ENCODE results near the gene OVCA2.

OVCA2 gene

DNA sequence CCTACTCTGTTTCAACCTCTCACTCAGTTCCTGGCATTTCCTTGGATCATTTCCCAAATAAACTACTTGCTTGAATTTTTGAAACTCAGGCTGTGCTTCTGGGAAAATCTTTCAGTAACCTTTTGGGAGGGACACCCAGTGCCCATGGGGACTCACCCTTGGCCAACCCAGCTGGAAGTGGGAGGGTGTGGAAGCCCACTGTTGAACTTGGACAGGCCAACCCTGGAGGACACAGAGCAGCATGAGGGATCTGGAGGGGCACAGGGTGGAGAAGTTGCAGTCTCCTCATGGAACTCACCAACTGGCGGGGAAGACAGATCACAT, 27.9 kb upstream of the OVCA2 start (continued):
- TF ChIP-seq ZNF548 (tag by site-specific recombination; IDR thresholded peaks at IDR 0.05) (no peak), SP2 (tag by site-specific recombination; IDR thresholded peaks at IDR 0.05) (no peak), ZNF426 (tag by site-specific recombination; IDR thresholded peaks at IDR 0.05) (no peak), HOXD13 (CRISPR knock-in tag; IDR thresholded peaks at IDR 0.05; ENCODE audit: borderline replicate concordance) (no peak), KLF1 (tag by site-specific recombination; IDR thresholded peaks at IDR 0.05) (no peak), GFI1B (tag by site-specific recombination; IDR thresholded peaks at IDR 0.05) (no peak), ZNF621 (tag by site-specific recombination; IDR thresholded peaks at IDR 0.05) (no peak), ZFP41 (tag by site-specific recombination; IDR thresholded peaks at IDR 0.05; ENCODE audit: borderline replicate concordance) (no peak), SALL2 (tag by site-specific recombination; IDR thresholded peaks at IDR 0.05; ENCODE audit: borderline replicate concordance) (no peak)
- TF ChIP-seq, protein P1, sequence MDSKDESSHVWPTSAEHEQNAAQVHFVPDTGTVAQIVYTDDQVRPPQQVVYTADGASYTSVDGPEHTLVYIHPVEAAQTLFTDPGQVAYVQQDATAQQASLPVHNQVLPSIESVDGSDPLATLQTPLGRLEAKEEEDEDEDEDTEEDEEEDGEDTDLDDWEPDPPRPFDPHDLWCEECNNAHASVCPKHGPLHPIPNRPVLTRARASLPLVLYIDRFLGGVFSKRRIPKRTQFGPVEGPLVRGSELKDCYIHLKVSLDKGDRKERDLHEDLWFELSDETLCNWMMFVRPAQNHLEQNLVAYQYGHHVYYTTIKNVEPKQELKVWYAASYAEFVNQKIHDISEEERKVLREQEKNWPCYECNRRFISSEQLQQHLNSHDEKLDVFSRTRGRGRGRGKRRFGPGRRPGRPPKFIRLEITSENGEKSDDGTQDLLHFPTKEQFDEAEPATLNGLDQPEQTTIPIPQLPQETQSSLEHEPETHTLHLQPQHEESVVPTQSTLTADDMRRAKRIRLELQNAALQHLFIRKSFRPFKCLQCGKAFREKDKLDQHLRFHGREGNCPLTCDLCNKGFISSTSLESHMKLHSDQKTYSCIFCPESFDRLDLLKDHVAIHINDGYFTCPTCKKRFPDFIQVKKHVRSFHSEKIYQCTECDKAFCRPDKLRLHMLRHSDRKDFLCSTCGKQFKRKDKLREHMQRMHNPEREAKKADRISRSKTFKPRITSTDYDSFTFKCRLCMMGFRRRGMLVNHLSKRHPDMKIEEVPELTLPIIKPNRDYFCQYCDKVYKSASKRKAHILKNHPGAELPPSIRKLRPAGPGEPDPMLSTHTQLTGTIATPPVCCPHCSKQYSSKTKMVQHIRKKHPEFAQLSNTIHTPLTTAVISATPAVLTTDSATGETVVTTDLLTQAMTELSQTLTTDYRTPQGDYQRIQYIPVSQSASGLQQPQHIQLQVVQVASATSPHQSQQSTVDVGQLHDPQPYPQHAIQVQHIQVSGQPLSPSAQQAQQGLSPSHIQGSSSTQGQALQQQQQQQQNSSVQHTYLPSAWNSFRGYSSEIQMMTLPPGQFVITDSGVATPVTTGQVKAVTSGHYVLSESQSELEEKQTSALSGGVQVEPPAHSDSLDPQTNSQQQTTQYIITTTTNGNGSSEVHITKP (tag by site-specific recombination; IDR thresholded peaks at IDR 0.05): no peak
- TF ChIP-seq, protein P2, sequence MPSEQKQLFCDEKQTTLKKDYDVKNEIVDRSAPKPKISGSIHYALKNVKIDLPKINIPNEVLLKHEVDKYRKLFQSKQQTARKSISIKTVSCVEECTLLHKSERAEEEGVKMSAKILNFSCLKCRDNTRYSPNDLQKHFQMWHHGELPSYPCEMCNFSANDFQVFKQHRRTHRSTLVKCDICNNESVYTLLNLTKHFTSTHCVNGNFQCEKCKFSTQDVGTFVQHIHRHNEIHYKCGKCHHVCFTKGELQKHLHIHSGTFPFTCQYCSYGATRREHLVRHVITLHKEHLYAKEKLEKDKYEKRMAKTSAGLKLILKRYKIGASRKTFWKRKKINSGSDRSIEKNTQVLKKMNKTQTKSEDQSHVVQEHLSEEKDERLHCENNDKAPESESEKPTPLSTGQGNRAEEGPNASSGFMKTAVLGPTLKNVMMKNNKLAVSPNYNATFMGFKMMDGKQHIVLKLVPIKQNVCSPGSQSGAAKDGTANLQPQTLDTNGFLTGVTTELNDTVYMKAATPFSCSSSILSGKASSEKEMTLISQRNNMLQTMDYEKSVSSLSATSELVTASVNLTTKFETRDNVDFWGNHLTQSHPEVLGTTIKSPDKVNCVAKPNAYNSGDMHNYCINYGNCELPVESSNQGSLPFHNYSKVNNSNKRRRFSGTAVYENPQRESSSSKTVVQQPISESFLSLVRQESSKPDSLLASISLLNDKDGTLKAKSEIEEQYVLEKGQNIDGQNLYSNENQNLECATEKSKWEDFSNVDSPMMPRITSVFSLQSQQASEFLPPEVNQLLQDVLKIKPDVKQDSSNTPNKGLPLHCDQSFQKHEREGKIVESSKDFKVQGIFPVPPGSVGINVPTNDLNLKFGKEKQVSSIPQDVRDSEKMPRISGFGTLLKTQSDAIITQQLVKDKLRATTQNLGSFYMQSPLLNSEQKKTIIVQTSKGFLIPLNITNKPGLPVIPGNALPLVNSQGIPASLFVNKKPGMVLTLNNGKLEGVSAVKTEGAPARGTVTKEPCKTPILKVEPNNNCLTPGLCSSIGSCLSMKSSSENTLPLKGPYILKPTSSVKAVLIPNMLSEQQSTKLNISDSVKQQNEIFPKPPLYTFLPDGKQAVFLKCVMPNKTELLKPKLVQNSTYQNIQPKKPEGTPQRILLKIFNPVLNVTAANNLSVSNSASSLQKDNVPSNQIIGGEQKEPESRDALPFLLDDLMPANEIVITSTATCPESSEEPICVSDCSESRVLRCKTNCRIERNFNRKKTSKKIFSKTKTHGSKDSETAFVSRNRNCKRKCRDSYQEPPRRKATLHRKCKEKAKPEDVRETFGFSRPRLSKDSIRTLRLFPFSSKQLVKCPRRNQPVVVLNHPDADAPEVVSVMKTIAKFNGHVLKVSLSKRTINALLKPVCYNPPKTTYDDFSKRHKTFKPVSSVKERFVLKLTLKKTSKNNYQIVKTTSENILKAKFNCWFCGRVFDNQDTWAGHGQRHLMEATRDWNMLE (tag by site-specific recombination; conservative IDR thresholded peaks at IDR 0.05; ENCODE audit: low read depth): no peak

DNA sequence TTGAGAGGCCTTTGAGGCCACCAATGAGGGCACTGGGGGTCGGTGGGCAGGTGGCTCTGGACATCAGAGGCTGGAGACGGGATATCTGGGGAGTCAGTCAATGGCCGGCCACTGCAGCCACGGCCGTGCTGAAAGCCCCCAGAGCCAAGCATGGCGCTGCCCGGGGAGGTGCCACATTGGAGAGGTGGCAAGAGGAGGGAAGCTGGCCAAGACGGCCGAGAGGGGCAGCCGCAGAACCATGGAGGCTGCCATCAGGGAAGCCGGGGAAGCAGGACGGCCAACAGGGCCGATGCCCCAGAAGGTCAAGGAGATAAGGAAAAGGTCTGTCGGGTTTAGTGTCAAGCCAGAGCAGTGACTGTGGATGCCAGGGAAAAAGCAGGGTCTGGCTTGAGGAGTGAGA, 26.5 kb upstream of the OVCA2 start:
- POLR2A ChIA-PET: no interaction called here
- Histone ChIP-seq H3K36me3 (ENCODE audit: control insufficient read depth in 2 of 2, insufficient read depth in 1 of 2, low read length in 2 of 2) (no peaks in the 10 kb centered on the region), H3K27ac (ENCODE audit: extremely low read depth, low read depth, low read length) (no peak overlapping the region), H3K4me3 (ENCODE audit: low read depth, low read length) (no peak overlapping the region), H3K9me3 (ENCODE audit: control insufficient read depth, insufficient read depth, low read depth, low read length) (no peaks in the 10 kb centered on the region), H3K4me1 (ENCODE audit: control insufficient read depth, insufficient read depth, low read length) (no peaks in the 10 kb centered on the region; the same call in 1 of the 2 replicates)
- CTCF ChIA-PET: interaction anchor here (4.9 kb wide), 1 partner anchor 10 kb away, joined by 25 read pairs; the partner anchor contains the start of gene RTN4RL1
- TF ChIP-seq, protein P3, sequence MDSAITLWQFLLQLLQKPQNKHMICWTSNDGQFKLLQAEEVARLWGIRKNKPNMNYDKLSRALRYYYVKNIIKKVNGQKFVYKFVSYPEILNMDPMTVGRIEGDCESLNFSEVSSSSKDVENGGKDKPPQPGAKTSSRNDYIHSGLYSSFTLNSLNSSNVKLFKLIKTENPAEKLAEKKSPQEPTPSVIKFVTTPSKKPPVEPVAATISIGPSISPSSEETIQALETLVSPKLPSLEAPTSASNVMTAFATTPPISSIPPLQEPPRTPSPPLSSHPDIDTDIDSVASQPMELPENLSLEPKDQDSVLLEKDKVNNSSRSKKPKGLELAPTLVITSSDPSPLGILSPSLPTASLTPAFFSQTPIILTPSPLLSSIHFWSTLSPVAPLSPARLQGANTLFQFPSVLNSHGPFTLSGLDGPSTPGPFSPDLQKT (IDR thresholded peaks at IDR 0.05; ENCODE audit: borderline replicate concordance, low read depth, low read length): no peak
- TF ChIP-seq, protein P4, sequence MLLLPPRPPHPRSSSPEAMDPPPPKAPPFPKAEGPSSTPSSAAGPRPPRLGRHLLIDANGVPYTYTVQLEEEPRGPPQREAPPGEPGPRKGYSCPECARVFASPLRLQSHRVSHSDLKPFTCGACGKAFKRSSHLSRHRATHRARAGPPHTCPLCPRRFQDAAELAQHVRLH (tag by site-specific recombination; IDR thresholded peaks at IDR 0.05): no peak
- TF ChIP-seq, protein P5, sequence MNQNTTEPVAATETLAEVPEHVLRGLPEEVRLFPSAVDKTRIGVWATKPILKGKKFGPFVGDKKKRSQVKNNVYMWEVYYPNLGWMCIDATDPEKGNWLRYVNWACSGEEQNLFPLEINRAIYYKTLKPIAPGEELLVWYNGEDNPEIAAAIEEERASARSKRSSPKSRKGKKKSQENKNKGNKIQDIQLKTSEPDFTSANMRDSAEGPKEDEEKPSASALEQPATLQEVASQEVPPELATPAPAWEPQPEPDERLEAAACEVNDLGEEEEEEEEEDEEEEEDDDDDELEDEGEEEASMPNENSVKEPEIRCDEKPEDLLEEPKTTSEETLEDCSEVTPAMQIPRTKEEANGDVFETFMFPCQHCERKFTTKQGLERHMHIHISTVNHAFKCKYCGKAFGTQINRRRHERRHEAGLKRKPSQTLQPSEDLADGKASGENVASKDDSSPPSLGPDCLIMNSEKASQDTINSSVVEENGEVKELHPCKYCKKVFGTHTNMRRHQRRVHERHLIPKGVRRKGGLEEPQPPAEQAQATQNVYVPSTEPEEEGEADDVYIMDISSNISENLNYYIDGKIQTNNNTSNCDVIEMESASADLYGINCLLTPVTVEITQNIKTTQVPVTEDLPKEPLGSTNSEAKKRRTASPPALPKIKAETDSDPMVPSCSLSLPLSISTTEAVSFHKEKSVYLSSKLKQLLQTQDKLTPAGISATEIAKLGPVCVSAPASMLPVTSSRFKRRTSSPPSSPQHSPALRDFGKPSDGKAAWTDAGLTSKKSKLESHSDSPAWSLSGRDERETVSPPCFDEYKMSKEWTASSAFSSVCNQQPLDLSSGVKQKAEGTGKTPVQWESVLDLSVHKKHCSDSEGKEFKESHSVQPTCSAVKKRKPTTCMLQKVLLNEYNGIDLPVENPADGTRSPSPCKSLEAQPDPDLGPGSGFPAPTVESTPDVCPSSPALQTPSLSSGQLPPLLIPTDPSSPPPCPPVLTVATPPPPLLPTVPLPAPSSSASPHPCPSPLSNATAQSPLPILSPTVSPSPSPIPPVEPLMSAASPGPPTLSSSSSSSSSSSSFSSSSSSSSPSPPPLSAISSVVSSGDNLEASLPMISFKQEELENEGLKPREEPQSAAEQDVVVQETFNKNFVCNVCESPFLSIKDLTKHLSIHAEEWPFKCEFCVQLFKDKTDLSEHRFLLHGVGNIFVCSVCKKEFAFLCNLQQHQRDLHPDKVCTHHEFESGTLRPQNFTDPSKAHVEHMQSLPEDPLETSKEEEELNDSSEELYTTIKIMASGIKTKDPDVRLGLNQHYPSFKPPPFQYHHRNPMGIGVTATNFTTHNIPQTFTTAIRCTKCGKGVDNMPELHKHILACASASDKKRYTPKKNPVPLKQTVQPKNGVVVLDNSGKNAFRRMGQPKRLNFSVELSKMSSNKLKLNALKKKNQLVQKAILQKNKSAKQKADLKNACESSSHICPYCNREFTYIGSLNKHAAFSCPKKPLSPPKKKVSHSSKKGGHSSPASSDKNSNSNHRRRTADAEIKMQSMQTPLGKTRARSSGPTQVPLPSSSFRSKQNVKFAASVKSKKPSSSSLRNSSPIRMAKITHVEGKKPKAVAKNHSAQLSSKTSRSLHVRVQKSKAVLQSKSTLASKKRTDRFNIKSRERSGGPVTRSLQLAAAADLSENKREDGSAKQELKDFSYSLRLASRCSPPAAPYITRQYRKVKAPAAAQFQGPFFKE (tag by site-specific recombination; IDR thresholded peaks at IDR 0.05; ENCODE audit: borderline replicate concordance): no peak
- TF ChIP-seq, protein P6, sequence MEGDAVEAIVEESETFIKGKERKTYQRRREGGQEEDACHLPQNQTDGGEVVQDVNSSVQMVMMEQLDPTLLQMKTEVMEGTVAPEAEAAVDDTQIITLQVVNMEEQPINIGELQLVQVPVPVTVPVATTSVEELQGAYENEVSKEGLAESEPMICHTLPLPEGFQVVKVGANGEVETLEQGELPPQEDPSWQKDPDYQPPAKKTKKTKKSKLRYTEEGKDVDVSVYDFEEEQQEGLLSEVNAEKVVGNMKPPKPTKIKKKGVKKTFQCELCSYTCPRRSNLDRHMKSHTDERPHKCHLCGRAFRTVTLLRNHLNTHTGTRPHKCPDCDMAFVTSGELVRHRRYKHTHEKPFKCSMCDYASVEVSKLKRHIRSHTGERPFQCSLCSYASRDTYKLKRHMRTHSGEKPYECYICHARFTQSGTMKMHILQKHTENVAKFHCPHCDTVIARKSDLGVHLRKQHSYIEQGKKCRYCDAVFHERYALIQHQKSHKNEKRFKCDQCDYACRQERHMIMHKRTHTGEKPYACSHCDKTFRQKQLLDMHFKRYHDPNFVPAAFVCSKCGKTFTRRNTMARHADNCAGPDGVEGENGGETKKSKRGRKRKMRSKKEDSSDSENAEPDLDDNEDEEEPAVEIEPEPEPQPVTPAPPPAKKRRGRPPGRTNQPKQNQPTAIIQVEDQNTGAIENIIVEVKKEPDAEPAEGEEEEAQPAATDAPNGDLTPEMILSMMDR (tag by site-specific recombination; IDR thresholded peaks at IDR 0.05): no peak
- TF ChIP-seq, protein P7, sequence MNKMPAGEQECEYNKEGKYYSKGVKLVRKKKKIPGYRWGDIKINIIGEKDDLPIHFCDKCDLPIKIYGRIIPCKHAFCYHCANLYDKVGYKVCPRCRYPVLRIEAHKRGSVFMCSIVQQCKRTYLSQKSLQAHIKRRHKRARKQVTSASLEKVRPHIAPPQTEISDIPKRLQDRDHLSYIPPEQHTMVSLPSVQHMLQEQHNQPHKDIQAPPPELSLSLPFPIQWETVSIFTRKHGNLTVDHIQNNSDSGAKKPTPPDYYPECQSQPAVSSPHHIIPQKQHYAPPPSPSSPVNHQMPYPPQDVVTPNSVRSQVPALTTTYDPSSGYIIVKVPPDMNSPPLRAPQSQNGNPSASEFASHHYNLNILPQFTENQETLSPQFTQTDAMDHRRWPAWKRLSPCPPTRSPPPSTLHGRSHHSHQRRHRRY (tag by site-specific recombination; IDR thresholded peaks at IDR 0.05): no peak
- TF ChIP-seq ZNF677 (tag by site-specific recombination; IDR thresholded peaks at IDR 0.05): no peak
